HG02588 (cell line): Measurements from ENCODE around the gene EPN1.

ENCODE experiments used
- ATAC-seq: cut with Tn5 transposase; IDR thresholded peaks from one replicate; pipeline ENCODE4 v1.9.1; 2021; ENCODE audit warnings: mild to moderate bottlenecking, moderate library complexity; ENCODE audit not compliant: unreplicated experiment

The EPN1 gene

GRCh38 chr19:55674841-55675660 lies at the start of gene EPN1:
TSS of gene EPN1 (plus strand) at chr19:55675226. CDS start at chr19:55678628, 3,402 bp downstream.
- ATAC-seq = peak; percentile 63

GRCh38 chr19:55626350-55626749 lies 48.7 kb upstream of the EPN1 start:
- ATAC-seq = no peak

- no peak for ATAC-seq
Observed at GRCh38 chr19:55632463-55632834, 42.6 kb upstream of the EPN1 start.

- no peak for ATAC-seq
Observed at GRCh38 chr19:55633861-55634260, 41.2 kb upstream of the EPN1 start.

GRCh38 chr19:55635334-55635717 lies 39.7 kb upstream of the EPN1 start:
- ATAC-seq = no peak

GRCh38 chr19:55635856-55636440 lies 39.1 kb upstream of the EPN1 start:
- no peak for ATAC-seq

- no peak for ATAC-seq
Observed at GRCh38 chr19:55636723-55637122, 38.3 kb upstream of the EPN1 start.

- no peak for ATAC-seq
Observed at GRCh38 chr19:55637534-55637933, 37.5 kb upstream of the EPN1 start.

GRCh38 chr19:55638864-55639359 lies 36.1 kb upstream of the EPN1 start:
- ATAC-seq = no peak

GRCh38 chr19:55640043-55640576 lies 34.9 kb upstream of the EPN1 start:
- no peak for ATAC-seq

- no peak for ATAC-seq
Observed at GRCh38 chr19:55640577-55641425, 34.2 kb upstream of the EPN1 start, which contains the start of gene ZNF580. TSS of gene ZNF580 (plus strand) at chr19:55641002. CDS start at chr19:55642509, 1,507 bp downstream.

- no peak for ATAC-seq
Observed at GRCh38 chr19:55641426-55642152, 33.4 kb upstream of the EPN1 start.

GRCh38 chr19:55642153-55643002 lies 32.6 kb upstream of the EPN1 start:
- ATAC-seq = no peak

GRCh38 chr19:55643003-55643886 lies 31.8 kb upstream of the EPN1 start, which contains the start of gene ZNF581:
TSS of gene ZNF581 (plus strand) at chr19:55643649. CDS start at chr19:55644572, 923 bp downstream.
- no peak for ATAC-seq

GRCh38 chr19:55643887-55644176 lies 31.2 kb upstream of the EPN1 start:
- no peak for ATAC-seq

- no peak for ATAC-seq
Observed at GRCh38 chr19:55644191-55644833, 30.7 kb upstream of the EPN1 start.

- ATAC-seq = no peak
Observed at GRCh38 chr19:55644842-55645511, 30.0 kb upstream of the EPN1 start.

- no peak for ATAC-seq
Observed at GRCh38 chr19:55645512-55645881, 29.5 kb upstream of the EPN1 start.
